ENCODE results near the gene RNF166.

RNF166 gene

GRCh38 chr16:88706229-88706964 lies at the start of gene RNF166, which contains the start of gene CTU2:
Gene RNF166, minus strand, starts transcription at chr16:88706408. Its CDS starts 83 bp downstream, at chr16:88706325.
Gene CTU2, plus strand, starts transcription at chr16:88706503. Its CDS starts 28 bp downstream, at chr16:88706531.
- peak; percentile 92 to 97 for DNase-seq

GRCh38 chr16:88754912-88755744 lies 48.9 kb upstream of the RNF166 start:
- DNase-seq = no peak

GRCh38 chr16:88754109-88754911 lies 48.1 kb upstream of the RNF166 start:
- no peak for DNase-seq

GRCh38 chr16:88753602-88754001 lies 47.4 kb upstream of the RNF166 start:
- DNase-seq = no peak

- DNase-seq = no peak
Measured at GRCh38 chr16:88753191-88753590, 47.0 kb upstream of the RNF166 start.

GRCh38 chr16:88752386-88753002 lies 46.3 kb upstream of the RNF166 start:
- DNase-seq = no peak

- DNase-seq = no peak
Measured at GRCh38 chr16:88750854-88751253, 44.6 kb upstream of the RNF166 start.

- no peak for DNase-seq
Measured at GRCh38 chr16:88749358-88749757, 43.1 kb upstream of the RNF166 start.

GRCh38 chr16:88748364-88748763 lies 42.2 kb upstream of the RNF166 start:
- no peak for DNase-seq

GRCh38 chr16:88747588-88748301 lies 41.5 kb upstream of the RNF166 start:
- peak; percentile 34 to 39 for DNase-seq

GRCh38 chr16:88746506-88746905 lies 40.3 kb upstream of the RNF166 start:
- DNase-seq = no peak

GRCh38 chr16:88744577-88745521 lies 38.6 kb upstream of the RNF166 start:
- no peak for DNase-seq

- DNase-seq = peak; percentile 71 to 76
Measured at GRCh38 chr16:88743693-88744576, 37.7 kb upstream of the RNF166 start.

- DNase-seq = no peak
Measured at GRCh38 chr16:88742896-88743605, 36.8 kb upstream of the RNF166 start.

GRCh38 chr16:88741368-88741767 lies 35.2 kb upstream of the RNF166 start:
- no peak for DNase-seq

- DNase-seq = no peak
Measured at GRCh38 chr16:88740727-88741055, 34.5 kb upstream of the RNF166 start.

- no peak for DNase-seq
Measured at GRCh38 chr16:88739977-88740726, 33.9 kb upstream of the RNF166 start.
